Lung (tissue), 12 donors: Measurements from ENCODE around the gene MCEMP1. TPM values are rescaled to one million over a fixed set of nuclear protein-coding genes. Genes with fewer than 3 reads are reported as not detected.
A peak's percentile ranks its signal among the peaks of the same experiment; 100 is the strongest.

Experiments
- ATAC-seq: fragments of 200-7000 bp; cut with Tn5 transposase; one replicate; pipeline ENCODE4 v1.9.1; 2020; ENCODE audit warnings: moderate number of reproducible peaks; ENCODE audit not compliant: insufficient read depth, low FRiP score
- DNase-seq, 3 donors: peaks; one replicate each; pipeline ENCODE4 v3.0.0-alpha.2; 2013 to 2017
- H3K27ac ChIP-seq, 2 donors: one replicate each; pipeline ENCODE4 v1.5.1; 2013; ENCODE audit warnings: mild to moderate bottlenecking in 2 of 2, moderate library complexity in 2 of 2, control low read depth in 1 of 2, inconsistent platforms in 1 of 2, low read depth in 1 of 2, low read length in 1 of 2
- H3K27me3 ChIP-seq, 3 donors: one replicate each; pipeline ENCODE4 v1.5.1; 2013; ENCODE audit warnings: low read length in 2 of 3; ENCODE audit not compliant: control insufficient read depth in 3 of 3, insufficient read depth in 3 of 3
- H3K36me3 ChIP-seq, 4 donors: one replicate each; pipeline ENCODE4 v1.5.1; 2013; ENCODE audit warnings: low read length in 4 of 4, mild to moderate bottlenecking in 1 of 4, moderate library complexity in 1 of 4; ENCODE audit not compliant: control insufficient read depth in 4 of 4, insufficient read depth in 4 of 4
- H3K4me1 ChIP-seq, 5 donors: one replicate each; pipeline ENCODE4 v1.5.1; 2013; ENCODE audit warnings: low read length in 5 of 5, mild to moderate bottlenecking in 2 of 5, moderate library complexity in 1 of 5; ENCODE audit not compliant: control insufficient read depth in 5 of 5, insufficient read depth in 5 of 5
- H3K4me3 ChIP-seq: one replicate; pipeline ENCODE4 v1.5.1; 2013; ENCODE audit warnings: mild to moderate bottlenecking, control low read depth, moderate library complexity
- H3K9ac ChIP-seq, 2 donors: one replicate each; pipeline ENCODE4 v1.5.1; 2013; ENCODE audit warnings: low read length in 2 of 2, control low read depth in 1 of 2; ENCODE audit not compliant: insufficient read depth in 1 of 2
- H3K9me3 ChIP-seq, 4 donors: one replicate each; pipeline ENCODE4 v1.5.1; 2013; ENCODE audit warnings: low read length in 3 of 4, mild to moderate bottlenecking in 1 of 4, moderate library complexity in 1 of 4; ENCODE audit not compliant: control insufficient read depth in 4 of 4, insufficient read depth in 3 of 4
- CTCF ChIP-seq: IDR thresholded peaks from 2 replicates; pipeline ENCODE4 v1.5.1; 2012; ENCODE audit warnings: mild to moderate bottlenecking; ENCODE audit errors: control extremely low read depth, extremely low read depth
- WGBS, 2 donors: extraction: QIAGEN DNeasy Blood & Tissue Kit; methylation state at CpG; one replicate each; pipeline ENCODE4 v1.1.7; 2013; 5-methylcytosine and 5-hydroxymethylcytosine counted together
- polyA plus RNA-seq, 2 donors: library from polyadenylated mRNA; stranded (reverse); fragments of 200-250 nt; gene quantifications; one replicate each; pipeline ENCODE4 v1.2.1, GENCODE V29; 2013
- total RNA-seq, 2 donors: library from RNA; depleted of rRNA in 1 of 2; stranded (reverse); fragments of >200 nt in 1 of 2; gene quantifications; one replicate each; pipeline ENCODE4 v1.2.1, GENCODE V29; 2014 to 2021
- donor health status: control.
- donor health status: control.
- donor health status: Bipolar disorder and iron deficiency.
- donor health status: healthy.
- donor health status: DM: yes; HTN: yes; CAD: no.

Gene MCEMP1
- total and polyA plus RNA-seq, 4 donors, result 2.5 to 298 (median 50.1) TPM

- DNase-seq, result no peak
- ATAC-seq, result no peak
- Histone ChIP-seq H3K27me3 (peaks cover 9 to 24% (median 10%) of the 10 kb centered on the region in 3 donors), H3K4me1 (peaks cover 0 to 5% (median 3%) of the 10 kb centered on the region in 5 donors), H3K4me3 (no peak overlapping the region), H3K36me3 (no peaks in the 10 kb centered on the region), H3K9me3 (peaks cover 0 to 2% (median 0%) of the 10 kb centered on the region in 4 donors), H3K9ac (no peak overlapping the region), H3K27ac (peak overlapping the region in 1 of 2 donors; percentile 42)
- no peak for TF ChIP-seq CTCF
- WGBS, 2 donors, result 33 to 38% methylated on average over 8 to 9 of the region's 9 CpGs
These were observed 7.2 kb upstream of the MCEMP1 start for GRCh38 chr19:7669641-7670040.

GRCh38 chr19:7670150-7670783 lies 6.6 kb upstream of the MCEMP1 start:
- Histone ChIP-seq H3K9me3 (peaks cover 0 to 2% (median 0%) of the 10 kb centered on the region in 4 donors), H3K9ac (no peak overlapping the region), H3K36me3 (no peaks in the 10 kb centered on the region), H3K4me1 (peaks cover 0 to 4% (median 0%) of the 10 kb centered on the region in 5 donors), H3K4me3 (no peak overlapping the region), H3K27ac (no peak overlapping the region), H3K27me3 (peaks cover 9 to 24% (median 10%) of the 10 kb centered on the region in 3 donors)
- no peak for TF ChIP-seq CTCF
- ATAC-seq (no peak), DNase-seq (peak in 1 of 3 donors; percentile 47)
- WGBS, 2 donors, result 2 to 3% methylated on average over 42 to 43 of the region's 43 CpGs

GRCh38 chr19:7670790-7671189 lies 6.1 kb upstream of the MCEMP1 start:
- Histone ChIP-seq H3K27me3 (peaks cover 9 to 24% (median 10%) of the 10 kb centered on the region in 3 donors), H3K9ac (no peak overlapping the region), H3K4me3 (no peak overlapping the region), H3K27ac (no peak overlapping the region), H3K36me3 (no peaks in the 10 kb centered on the region), H3K4me1 (peaks cover 0 to 4% (median 0%) of the 10 kb centered on the region in 5 donors), H3K9me3 (peaks cover 0 to 2% (median 0%) of the 10 kb centered on the region in 4 donors)
- WGBS, 2 donors, result 33 to 56% methylated on average over 9 of the region's 9 CpGs
- no peak for ATAC-seq
- DNase-seq, result no peak
- TF ChIP-seq CTCF, result no peak
